Neural cell (in vitro differentiated cells): ENCODE measurements around the gene GALR2.

Experiments
- SMC3 ChIP-seq: fragments of 450-650 bp; conservative IDR thresholded peaks from 2 replicates; pipeline ENCODE4 v1.6.1; 2014; ENCODE audit warnings: antibody characterized with exemption, mild to moderate bottlenecking, moderate library complexity; ENCODE audit not compliant: poor library complexity
- TF ChIP-seq, protein P1 (sequence below): fragments of 450-650 bp; IDR thresholded peaks from 2 replicates; pipeline ENCODE4 v1.5.1; 2014; ENCODE audit warnings: antibody characterized with exemption, mild to moderate bottlenecking, moderate library complexity; ENCODE audit not compliant: poor library complexity, severe bottlenecking

GRCh38 chr17:76048025-76048605 is 26.5 kb upstream of the GALR2 start:
- TF ChIP-seq SMC3, result no peak
- TF ChIP-seq, protein P1, sequence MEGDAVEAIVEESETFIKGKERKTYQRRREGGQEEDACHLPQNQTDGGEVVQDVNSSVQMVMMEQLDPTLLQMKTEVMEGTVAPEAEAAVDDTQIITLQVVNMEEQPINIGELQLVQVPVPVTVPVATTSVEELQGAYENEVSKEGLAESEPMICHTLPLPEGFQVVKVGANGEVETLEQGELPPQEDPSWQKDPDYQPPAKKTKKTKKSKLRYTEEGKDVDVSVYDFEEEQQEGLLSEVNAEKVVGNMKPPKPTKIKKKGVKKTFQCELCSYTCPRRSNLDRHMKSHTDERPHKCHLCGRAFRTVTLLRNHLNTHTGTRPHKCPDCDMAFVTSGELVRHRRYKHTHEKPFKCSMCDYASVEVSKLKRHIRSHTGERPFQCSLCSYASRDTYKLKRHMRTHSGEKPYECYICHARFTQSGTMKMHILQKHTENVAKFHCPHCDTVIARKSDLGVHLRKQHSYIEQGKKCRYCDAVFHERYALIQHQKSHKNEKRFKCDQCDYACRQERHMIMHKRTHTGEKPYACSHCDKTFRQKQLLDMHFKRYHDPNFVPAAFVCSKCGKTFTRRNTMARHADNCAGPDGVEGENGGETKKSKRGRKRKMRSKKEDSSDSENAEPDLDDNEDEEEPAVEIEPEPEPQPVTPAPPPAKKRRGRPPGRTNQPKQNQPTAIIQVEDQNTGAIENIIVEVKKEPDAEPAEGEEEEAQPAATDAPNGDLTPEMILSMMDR, result no peak
